ENCODE data around the gene DPP10.
"Not testable (repeated sequence)": the region's sequence is repeated elsewhere in the genome, so short reads cannot be mapped to it uniquely, and the experiment has no call there.

Gene DPP10

GRCh38 chr2:114843963-114844362 lies 401.5 kb downstream of the DPP10 start:
- no peak for DNase-seq

- no peak for DNase-seq
Observed at GRCh38 chr2:114857196-114857595, 414.8 kb downstream of the DPP10 start.

DNA sequence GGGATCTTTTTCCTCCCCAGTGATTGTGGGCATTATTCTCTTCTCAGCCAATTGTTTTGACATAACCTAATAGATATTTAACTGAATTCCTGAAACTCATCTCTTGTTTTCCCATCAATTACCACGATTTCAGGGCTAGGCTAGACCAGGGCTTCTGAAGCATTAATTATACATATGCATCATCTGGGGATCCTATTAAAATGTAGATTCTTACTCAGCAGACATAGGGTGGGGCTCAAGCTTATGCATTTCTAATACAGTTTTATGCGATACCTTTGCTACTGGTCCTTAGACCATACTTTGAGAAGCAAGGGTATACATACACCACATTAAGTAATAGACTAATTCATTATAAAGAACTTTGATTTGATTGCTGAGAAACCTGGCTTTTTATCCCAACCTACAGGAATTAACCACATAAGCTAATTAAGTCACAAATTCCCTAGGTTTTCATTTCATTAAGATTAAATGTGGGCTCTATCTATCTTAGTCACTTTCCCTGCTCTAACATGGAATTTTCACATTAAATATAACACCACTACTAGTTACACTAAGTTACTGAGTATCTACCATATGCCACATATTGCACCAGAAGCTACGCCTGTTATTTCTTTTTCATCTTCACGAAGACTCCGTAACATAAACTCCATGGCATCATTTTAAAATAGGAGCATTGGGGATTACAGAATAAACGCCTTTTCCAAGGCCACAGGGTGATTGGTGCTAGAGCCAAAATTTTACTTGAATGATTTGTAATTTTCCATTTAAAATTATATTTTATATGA lies 417.5 kb downstream of the DPP10 start:
- no peak for DNase-seq

GRCh38 chr2:114862243-114862642 lies 419.8 kb downstream of the DPP10 start:
- no peak for DNase-seq

- DNase-seq = no peak
Observed at GRCh38 chr2:114864901-114865300, 422.5 kb downstream of the DPP10 start.

DNA sequence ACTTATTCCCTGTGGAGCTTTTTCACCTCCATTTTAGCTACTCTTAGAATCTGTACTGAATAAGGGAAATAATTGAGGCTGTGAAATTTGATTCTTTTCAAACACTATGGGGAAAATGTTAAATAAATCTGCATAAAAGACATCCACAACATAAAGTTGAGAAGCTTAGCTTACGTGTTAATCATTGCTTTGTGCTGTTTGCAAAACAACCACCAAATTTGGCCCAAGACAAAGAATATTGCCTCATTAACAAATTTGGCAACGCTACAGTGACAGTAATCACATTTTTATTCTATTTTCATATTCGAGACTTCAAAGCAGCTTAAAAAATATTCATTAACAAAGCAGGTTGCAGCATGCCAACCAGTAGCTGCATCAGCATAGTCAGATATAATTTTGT lies 437.6 kb downstream of the DPP10 start:
- DNase-seq = no peak

DNA sequence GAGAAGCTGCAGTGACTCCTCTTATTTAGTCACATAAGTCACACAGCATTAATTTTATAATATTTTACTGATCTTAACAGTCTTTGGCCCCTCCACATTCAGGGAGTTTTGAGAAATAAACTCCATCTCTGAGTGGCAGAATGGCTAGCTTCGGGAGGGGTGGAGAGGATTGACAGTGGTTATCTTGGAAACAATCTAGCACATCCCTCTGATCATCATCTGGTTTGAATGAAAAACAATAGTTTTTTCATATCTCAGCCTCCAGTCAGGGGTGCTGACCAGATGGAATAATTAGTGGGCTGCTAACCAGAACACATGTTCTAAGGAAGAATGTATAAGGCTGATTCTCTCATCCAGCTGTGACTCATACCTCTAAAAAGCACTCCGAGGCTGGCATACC lies 477.5 kb downstream of the DPP10 start:
- no peak for DNase-seq

- no peak for DNase-seq
Observed at GRCh38 chr2:114922076-114922475, 479.6 kb downstream of the DPP10 start.

DNA sequence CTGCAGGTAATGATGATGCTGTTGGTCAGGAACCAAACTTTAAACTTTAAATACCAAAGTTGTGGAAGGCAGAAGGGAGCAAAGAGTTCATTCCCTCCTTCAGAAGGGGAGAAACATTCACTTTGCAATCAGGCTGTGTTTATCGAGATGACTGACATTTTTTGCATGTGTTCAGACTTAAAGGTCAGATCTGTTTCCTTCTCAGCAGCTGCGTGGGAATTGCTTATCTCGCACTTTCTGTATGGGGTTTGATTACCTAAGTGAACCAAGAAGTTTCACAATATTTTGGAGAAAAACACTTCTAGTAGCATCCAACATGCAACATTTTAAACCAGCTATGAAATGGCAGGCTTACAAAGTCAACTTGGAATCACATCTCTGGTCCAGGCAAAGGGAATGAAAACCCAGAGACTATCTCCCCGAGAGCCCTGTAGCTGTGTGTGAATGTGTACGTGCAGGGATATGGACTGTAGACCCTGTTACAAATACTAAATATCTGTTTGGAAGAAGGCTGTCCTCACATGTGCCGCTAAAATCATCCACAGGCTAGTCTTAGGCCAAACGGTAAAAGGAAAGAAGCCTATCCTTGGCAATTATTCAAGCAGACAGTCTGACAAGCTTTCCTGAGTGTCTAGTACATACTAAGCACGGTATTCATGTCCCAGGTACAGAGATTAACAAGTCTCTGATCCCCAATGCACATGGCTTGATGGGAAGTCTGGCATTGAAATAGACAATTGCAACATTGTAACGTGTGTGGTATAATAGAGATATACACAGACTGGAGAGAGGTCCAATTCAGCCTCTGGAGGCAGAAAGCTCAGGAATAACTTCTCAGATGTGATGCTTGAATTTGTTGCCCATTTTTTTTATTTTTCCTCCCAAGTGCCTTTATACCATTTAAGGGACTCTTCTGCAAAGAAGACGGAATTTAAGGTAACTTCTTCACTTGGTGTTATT lies 483.1 kb downstream of the DPP10 start:
- no peak for DNase-seq

- no peak for DNase-seq
Observed at GRCh38 chr2:114926303-114926702, 483.9 kb downstream of the DPP10 start.

DNA sequence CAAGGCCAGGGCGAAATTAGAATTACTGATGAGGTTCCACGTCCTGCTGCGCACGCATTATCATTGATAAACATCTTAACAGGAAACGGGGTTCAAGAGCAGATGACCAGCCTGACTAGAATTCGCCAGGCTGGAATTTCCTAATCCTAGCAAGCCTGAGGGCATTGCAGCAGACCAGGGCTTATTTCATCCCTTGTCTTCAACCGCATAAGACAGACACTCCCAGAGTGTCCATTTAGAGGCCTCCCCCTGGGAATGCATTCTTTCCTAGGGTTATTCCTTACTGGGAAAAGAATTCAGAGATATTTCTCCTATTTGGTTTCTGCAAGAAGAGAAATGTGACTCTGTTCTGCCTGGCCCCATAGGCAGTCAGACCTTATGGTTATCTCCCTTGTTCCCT lies 486.8 kb downstream of the DPP10 start:
- DNase-seq = no peak

DNA sequence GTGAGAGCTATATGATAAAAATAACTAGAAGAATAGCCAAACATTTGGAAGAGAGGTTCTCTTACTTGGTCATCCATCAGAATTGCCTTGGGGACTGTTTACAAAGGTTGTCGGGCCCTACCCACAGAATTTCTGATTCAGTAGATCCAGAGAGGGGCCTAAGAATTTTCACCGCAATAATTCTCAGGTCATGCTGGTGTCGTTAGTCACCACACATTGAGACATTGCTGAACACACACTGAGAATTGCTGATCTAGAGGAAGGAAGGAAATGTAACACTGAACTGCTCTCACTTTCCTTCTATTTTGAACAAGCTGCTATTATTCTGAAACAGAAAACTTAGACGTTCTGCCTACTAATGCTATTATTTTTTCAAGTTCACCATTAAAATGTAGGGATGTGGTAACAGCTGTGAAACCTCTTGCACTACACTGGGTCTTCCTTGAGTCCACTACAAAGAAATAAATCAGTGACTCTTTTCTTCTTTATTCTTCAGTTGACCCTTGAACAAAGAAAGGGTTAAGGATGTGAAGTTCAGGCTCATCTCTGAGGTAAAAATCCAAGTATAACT lies 491.3 kb downstream of the DPP10 start:
- DNase-seq = no peak

GRCh38 chr2:114935031-114935430 lies 492.6 kb downstream of the DPP10 start:
- no peak for DNase-seq

DNA sequence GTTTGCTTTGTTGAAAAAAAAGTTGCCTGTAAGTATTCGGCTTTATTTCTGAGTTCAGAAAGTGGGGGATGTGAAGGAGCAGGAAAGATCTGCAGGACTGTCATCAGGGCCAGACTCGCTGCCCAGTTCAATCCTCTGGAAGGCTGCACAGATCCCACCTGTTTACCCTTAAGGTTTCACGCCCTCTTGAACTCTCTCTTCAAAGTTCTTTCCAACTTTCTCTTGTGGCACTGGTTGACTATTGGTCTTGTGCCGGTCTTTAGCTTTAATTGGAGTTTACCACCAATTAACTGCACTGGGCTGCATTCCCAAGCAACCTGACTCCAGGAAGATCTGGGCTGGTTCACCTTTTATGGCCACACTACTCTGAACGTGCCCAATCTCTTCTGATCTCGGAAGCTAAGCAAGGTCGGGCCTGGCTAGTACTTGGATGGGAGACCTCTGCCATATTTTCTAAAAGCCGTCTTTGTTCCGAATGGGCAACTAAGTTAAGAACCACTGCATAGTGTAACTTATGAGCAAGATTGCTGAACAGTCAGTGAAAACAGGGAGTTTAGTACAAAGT lies 495.0 kb downstream of the DPP10 start:
- DNase-seq = no peak

- DNase-seq = no peak
Observed at GRCh38 chr2:114940785-114941458, 498.5 kb downstream of the DPP10 start.

DNA sequence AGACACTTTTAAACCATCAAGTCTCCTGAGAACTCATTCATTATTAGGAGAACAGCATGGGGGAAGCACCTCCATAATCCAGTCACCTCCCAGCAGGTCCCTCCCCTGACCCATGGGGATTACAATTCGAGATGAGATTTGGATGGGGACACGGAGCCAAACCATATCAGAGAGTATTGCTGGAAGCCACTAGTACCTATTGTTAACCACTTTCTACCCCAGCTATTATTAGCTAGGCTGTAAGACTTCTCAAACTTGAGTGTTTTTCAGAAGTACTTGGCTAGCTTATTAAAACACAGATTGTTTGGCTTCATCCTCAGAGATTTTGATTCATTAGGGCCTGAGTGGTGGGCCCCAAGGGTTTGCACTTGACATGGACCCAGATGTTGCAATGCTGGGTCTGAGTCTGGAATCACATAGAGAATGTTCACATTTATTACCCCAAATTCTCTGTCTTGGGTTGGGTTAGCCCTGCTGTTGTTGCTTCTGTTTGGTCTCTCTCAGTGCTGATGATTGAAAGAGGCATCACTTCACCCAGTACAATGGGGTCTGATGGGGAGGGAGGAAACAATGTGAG lies 506.9 kb downstream of the DPP10 start:
- no peak for DNase-seq

DNA sequence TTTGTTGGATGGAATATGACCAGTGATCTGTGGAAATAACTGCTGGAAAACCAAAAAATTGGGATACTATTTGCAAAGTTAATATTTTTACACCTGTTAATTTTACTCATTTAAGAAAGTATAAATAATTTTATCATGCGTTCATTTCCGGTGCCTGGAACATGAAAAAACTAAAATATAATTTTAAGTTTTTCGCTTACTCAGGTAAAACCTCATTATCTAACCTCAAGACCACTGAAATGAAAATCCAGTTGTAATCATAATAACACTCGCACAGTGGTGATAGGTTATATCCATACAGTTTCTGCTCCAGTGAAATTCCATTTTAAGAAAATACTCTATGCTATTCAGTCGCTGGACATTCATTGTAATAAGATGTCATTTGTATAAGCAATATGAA lies 517.9 kb downstream of the DPP10 start:
- no peak for DNase-seq

GRCh38 chr2:114962532-114962931 lies 520.1 kb downstream of the DPP10 start:
- DNase-seq = no peak

DNA sequence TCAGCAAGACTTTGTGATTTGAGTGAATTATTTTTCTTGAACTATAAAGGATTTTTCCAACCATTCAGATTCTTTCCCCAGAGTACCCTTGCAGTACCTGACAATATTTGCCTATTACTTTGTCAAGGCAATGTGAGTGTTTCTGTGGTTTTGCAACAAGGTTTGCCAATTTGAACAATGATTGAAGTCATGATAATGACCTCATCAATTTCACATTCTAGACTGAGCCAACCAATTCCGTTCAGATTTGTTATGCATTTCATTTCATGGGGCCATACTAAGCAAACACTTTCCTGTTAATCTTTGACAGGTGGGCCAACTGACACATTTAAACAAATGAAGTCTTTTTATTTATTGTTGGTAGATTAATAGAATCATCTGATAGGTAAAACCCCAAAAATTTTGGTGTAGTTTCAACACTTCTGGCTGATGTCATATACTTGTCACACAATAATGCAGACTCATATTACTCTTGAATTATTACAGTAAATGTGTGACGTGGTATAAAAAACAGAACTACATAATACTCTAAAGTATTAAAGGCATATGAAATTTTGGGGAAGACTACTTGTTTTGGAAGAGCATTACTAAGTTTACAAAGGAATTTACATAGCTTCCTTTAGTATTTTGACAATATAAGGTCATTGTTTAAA lies 526.4 kb downstream of the DPP10 start:
- no peak for DNase-seq

GRCh38 chr2:115004321-115004720 lies 561.9 kb downstream of the DPP10 start:
- not testable (repeated sequence) for DNase-seq

DNA sequence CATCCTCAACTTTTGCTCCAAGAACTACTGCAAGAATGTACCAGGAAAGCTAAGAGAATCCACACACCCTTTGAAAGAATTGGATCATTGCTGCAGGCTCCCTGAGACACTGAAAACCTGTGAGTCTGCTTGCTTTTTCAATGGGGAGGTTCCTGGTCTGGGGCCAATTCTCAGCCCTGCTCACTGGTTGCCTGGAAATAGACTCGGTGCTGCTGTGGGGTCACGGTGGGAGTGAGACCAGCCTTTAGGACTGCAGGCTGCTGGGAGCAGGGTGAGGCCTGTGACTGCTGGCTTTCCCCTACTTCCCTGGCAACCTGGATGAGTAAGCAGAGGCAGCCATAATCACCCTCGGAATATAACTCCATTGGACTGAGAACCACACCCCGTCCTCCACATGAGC lies 569.3 kb downstream of the DPP10 start:
- DNase-seq = no peak

DNA sequence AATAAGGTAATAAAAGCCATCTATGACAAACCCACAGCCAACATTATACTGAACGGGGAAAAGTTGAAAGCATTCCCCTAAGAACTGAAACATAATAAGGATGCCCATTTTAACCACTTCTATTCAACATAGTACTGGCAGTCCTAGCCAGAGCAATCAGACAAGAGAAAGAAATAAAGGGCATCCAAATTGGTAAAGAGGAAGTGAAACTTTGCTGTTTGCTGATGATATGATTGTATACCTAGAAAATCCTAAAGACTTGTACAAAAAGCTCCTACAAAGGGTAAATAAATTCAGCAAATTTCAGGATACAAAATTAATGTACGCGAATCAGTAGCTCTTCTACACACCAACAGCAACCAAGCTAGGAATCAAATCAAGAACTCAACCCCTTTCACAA lies 579.6 kb downstream of the DPP10 start:
- not testable (repeated sequence) for DNase-seq

Measured in NK-92 treated with Interleukin-12 subunit alpha and Interleukin-12 subunit beta, amount 100 ng/mL, for 24 hours (cell line).